Lower leg skin (tissue), 4 donors: ENCODE results near the gene CNNM4. TPM values are rescaled to one million over a fixed set of nuclear protein-coding genes. Genes with fewer than 3 reads are reported as not detected.

ENCODE experiments used
- DNase-seq, 2 donors: peaks; one replicate each; pipeline ENCODE4 v3.0.0-alpha.2; 2019; ENCODE audit warnings: low spot score in 2 of 2
- H3K4me3 ChIP-seq: fragments of 200-600 bp; sonication (generic); 2 replicates; pipeline ENCODE4 v1.5.1; 2017; ENCODE audit warnings: mild to moderate bottlenecking, low read depth; ENCODE audit not compliant: poor library complexity, severe bottlenecking
- CTCF ChIP-seq, 3 donors: fragments of 450-650 bp; IDR thresholded peaks; one replicate each; pipeline ENCODE4 v1.5.1; 2016; ENCODE audit warnings: antibody characterized with exemption in 3 of 3, mild to moderate bottlenecking in 3 of 3, moderate library complexity in 2 of 3
- POLR2A ChIP-seq, 2 donors: fragments of 450-650 bp; IDR thresholded peaks; one replicate each; pipeline ENCODE4 v1.6.1; 2016 to 2017; ENCODE audit warnings: antibody characterized with exemption in 2 of 2, mild to moderate bottlenecking in 1 of 2, moderate library complexity in 1 of 2
- WGBS, 2 donors: methylation state at CpG; one replicate each; pipeline ENCODE4 v1.1.5; 2018; 5-methylcytosine and 5-hydroxymethylcytosine counted together
- intact Hi-C: fragments of 100-400 bp; cut with DNase I; formaldehyde crosslinking; loops from one replicate; pipeline ENCODE4 v1.15.0; 2023; ENCODE audit warnings: low total_unique reads
- total RNA-seq, 4 donors: library from RNA; depleted of rRNA; stranded (reverse); fragments of >200 nt; gene quantifications; one replicate each; pipeline ENCODE4 v1.1.0, GENCODE V29; 2016

CNNM4 gene
- total RNA-seq, 4 donors from 2014 or later = 17.4 to 29.1 (median 22.2) TPM

GRCh38 chr2:96816836-96817702 is 56.4 kb downstream of the CNNM4 start:
- intact Hi-C loops = no loop called here

GRCh38 chr2:96817882-96818281 is 57.2 kb downstream of the CNNM4 start:
- intact Hi-C loops = no loop called here
- H3K4me3 ChIP-seq = no peak overlapping the region
- WGBS, 2 donors = 92% methylated on average over 8 of the region's 8 CpGs
- DNase-seq = no peak
- TF ChIP-seq CTCF (IDR thresholded peaks at IDR 0.05) = no peak
- TF ChIP-seq POLR2A (IDR thresholded peaks at IDR 0.05) = no peak

More at GRCh38 chr2:96816836-96817702, 56.4 kb downstream of the CNNM4 start:
- no peak for TF ChIP-seq CTCF (IDR thresholded peaks at IDR 0.05)
- TF ChIP-seq POLR2A (IDR thresholded peaks at IDR 0.05) = no peak
- no peak for DNase-seq
- WGBS, 2 donors = 7 to 16% methylated on average over 24 to 51 of the region's 89 CpGs
- H3K4me3 ChIP-seq = peak overlapping the region; percentile 66

GRCh38 chr2:96819128-96819875 is 58.6 kb downstream of the CNNM4 start:
- no peak for DNase-seq
- intact Hi-C loops = no loop called here
- WGBS, 2 donors = 73 to 78% methylated on average over 10 of the region's 10 CpGs
- no peak for TF ChIP-seq CTCF (IDR thresholded peaks at IDR 0.05)
- TF ChIP-seq POLR2A (IDR thresholded peaks at IDR 0.05) = no peak
- no peak overlapping the region for H3K4me3 ChIP-seq

- WGBS, 2 donors = 84 to 86% methylated on average over 12 of the region's 12 CpGs
- TF ChIP-seq CTCF (IDR thresholded peaks at IDR 0.05) (no peak), POLR2A (IDR thresholded peaks at IDR 0.05) (no peak)
- intact Hi-C loops = no loop called here
- H3K4me3 ChIP-seq = no peak overlapping the region
- DNase-seq = no peak
Measured at GRCh38 chr2:96819876-96820511, 59.3 kb downstream of the CNNM4 start.

- TF ChIP-seq POLR2A (IDR thresholded peaks at IDR 0.05) (no peak), CTCF (IDR thresholded peaks at IDR 0.05) (no peak)
- intact Hi-C loops = no loop called here
- no peak for DNase-seq
- no peak overlapping the region for H3K4me3 ChIP-seq
- WGBS, 2 donors = 76 to 77% methylated on average over 11 of the region's 11 CpGs
Measured at GRCh38 chr2:96821113-96821675, 60.5 kb downstream of the CNNM4 start.
